Measurements from ENCODE around the gene EIF3J. TPM values are rescaled to one million over a fixed set of nuclear protein-coding genes. Genes with fewer than 3 reads are reported as not detected.
A peak's percentile ranks its signal among the peaks of the same experiment; 100 is the strongest.

Gene EIF3J
- total RNA-seq, 1 donor from 2014 or later, result 60.6 TPM

DNA sequence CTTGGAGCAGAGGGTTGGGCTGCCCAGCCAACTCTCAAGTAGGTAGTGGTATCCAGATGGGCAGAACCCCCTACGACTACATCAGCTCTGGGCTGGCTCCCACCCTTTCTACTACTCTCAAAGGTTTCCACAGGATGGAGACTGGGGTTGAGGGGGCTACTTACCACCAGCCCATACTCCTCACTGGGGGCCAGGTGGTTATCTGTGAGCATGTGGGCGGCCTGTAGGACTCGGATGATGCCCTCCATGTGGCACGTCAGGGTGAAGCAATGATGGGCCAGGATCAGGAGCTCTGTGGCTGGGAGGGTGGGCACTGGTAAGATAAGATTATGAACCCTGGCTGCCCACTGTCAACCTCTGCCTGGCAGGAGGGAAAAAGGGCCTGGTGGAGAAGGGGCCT, 33.4 kb downstream of the EIF3J start:
- H3K27me3 ChIP-seq (ENCODE audit: low read depth), result no peaks in the 10 kb centered on the region
- H3K27ac ChIP-seq, result no peak overlapping the region
- peak; percentile 6 to 12 for ATAC-seq
- H3K4me3 ChIP-seq, result no peak overlapping the region
- DNase-seq, result no peak
- peaks cover 96% of the 10 kb centered on the region for H3K36me3 ChIP-seq
- no peaks in the 10 kb centered on the region for H3K4me1 ChIP-seq
- no peaks in the 10 kb centered on the region for H3K9me3 ChIP-seq
- TF ChIP-seq, protein P1, sequence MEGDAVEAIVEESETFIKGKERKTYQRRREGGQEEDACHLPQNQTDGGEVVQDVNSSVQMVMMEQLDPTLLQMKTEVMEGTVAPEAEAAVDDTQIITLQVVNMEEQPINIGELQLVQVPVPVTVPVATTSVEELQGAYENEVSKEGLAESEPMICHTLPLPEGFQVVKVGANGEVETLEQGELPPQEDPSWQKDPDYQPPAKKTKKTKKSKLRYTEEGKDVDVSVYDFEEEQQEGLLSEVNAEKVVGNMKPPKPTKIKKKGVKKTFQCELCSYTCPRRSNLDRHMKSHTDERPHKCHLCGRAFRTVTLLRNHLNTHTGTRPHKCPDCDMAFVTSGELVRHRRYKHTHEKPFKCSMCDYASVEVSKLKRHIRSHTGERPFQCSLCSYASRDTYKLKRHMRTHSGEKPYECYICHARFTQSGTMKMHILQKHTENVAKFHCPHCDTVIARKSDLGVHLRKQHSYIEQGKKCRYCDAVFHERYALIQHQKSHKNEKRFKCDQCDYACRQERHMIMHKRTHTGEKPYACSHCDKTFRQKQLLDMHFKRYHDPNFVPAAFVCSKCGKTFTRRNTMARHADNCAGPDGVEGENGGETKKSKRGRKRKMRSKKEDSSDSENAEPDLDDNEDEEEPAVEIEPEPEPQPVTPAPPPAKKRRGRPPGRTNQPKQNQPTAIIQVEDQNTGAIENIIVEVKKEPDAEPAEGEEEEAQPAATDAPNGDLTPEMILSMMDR (IDR thresholded peaks at IDR 0.05), result no peak
- intact Hi-C loops (cut with DNase I), result no loop called here

DNA sequence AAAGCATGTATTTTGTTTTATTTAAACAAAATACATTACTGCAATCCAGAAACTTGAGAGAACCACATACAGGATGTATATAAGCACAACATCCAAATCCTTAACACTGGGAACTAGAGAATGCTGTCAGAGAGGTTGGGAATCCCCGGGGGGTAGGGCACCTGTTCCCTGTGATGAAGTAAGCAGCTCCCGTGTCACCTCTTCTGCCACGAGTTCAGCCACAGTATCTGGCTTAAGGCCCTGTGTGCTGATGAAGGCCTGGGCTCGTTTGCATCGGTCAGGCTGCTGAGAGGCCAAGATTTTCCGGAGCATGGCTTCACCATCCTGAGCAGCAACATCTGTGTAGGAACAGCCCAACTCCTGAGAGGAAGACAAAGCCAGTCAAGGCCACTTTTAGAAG, 36.4 kb downstream of the EIF3J start:
- TF ChIP-seq, protein P1 (IDR thresholded peaks at IDR 0.05), result no peak
- no peaks in the 10 kb centered on the region for H3K4me1 ChIP-seq
- H3K4me3 ChIP-seq, result no peak overlapping the region
- peaks cover 72% of the 10 kb centered on the region for H3K36me3 ChIP-seq
- intact Hi-C loops (cut with DNase I), result no loop called here
- no peaks in the 10 kb centered on the region for H3K9me3 ChIP-seq
- DNase-seq (no peak), ATAC-seq (no peak)
- H3K27ac ChIP-seq, result no peak overlapping the region
- no peaks in the 10 kb centered on the region for H3K27me3 ChIP-seq (ENCODE audit: low read depth)

DNA sequence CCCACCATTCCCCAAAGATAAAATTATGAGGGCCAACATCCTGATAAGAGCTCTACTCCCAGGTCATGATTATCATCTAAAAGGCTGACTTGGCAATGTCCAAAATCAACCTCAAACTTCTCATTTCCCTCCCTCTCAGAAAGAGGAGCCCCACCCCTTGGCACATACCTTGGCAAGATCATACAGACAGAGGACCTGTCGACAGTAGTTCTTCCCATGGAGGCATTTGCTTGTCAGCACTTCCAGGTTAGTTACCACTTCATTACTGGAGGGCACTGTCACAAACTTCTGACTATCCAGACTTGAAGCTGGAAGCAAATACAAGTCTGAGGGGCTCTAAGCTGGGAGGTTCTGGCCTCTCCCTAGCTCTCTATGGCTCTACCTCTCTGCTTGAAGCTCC, 37.8 kb downstream of the EIF3J start:
- TF ChIP-seq, protein P1 (IDR thresholded peaks at IDR 0.05), result no peak
- intact Hi-C loops (cut with DNase I), result no loop called here
- H3K36me3 ChIP-seq, result peaks cover 65% of the 10 kb centered on the region

DNA sequence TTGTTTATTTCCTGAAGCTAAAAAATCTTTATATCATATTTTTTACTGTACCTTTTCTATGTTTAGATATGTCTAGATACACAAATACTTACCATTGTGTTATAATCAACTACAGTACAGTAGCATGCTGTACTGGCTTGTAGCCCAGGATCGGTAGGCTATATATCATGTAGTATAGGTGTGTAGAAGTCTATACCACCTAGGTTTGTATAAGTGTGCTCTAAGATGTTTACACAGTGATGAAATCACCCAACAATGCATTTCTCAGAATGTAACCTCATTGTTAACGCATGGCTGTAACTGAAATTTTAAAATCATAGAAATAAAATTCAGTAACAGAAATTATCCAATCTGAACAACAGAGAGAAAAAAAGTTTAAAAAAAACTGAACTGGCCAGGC, 43.2 kb downstream of the EIF3J start:
- Histone ChIP-seq H3K4me1 (no peaks in the 10 kb centered on the region), H3K9me3 (no peaks in the 10 kb centered on the region), H3K36me3 (peaks cover 67% of the 10 kb centered on the region), H3K27me3 (ENCODE audit: low read depth) (no peaks in the 10 kb centered on the region), H3K4me3 (no peak overlapping the region), H3K27ac (no peak overlapping the region)
- DNase-seq (no peak), ATAC-seq (no peak)
- TF ChIP-seq, protein P1 (IDR thresholded peaks at IDR 0.05), result no peak
- intact Hi-C loops (cut with DNase I), result no loop called here

More for the DNA sequence above, 37.8 kb downstream of the EIF3J start:
- no peak for DNase-seq
- no peaks in the 10 kb centered on the region for H3K27me3 ChIP-seq (ENCODE audit: low read depth)
- no peak overlapping the region for H3K27ac ChIP-seq
- H3K4me3 ChIP-seq, result no peak overlapping the region
- no peaks in the 10 kb centered on the region for H3K9me3 ChIP-seq
- H3K4me1 ChIP-seq, result no peaks in the 10 kb centered on the region
- ATAC-seq, result no peak

DNA sequence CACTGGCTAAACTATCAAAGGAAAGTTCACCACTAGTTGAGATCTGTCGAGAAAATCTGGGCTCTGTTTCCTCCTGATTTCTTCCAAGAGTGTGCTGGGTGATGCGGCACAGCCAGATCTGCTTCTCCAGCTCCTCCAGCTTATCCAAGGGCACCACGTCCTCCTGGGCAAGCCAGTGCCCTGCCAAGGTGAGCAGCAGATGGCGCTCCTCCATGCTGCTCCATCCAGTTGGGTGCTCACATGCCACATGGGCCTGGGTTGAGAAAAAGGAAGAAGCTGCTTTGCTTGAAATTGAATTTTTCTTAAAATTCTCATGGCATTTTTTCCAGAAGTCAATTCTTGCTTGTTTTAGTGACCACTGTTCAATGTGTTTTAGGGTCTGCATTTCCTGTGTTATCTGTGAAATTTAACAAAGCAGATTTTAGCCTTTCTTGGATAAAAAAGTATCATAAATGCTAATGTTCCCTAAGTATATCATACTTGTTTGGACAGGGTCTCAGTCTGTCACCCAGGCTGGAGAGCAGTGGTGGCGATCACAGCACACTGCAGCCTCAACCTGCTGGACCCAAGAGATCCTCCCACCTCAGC, 47.3 kb downstream of the EIF3J start:
- no peaks in the 10 kb centered on the region for H3K4me1 ChIP-seq
- no peaks in the 10 kb centered on the region for H3K9me3 ChIP-seq
- DNase-seq (peak; percentile 54), ATAC-seq (peak; percentile 68 to 72)
- no peaks in the 10 kb centered on the region for H3K27me3 ChIP-seq (ENCODE audit: low read depth)
- H3K36me3 ChIP-seq, result peaks cover 99% of the 10 kb centered on the region
- no peak overlapping the region for H3K4me3 ChIP-seq
- H3K27ac ChIP-seq, result no peak overlapping the region
- TF ChIP-seq, protein P1 (IDR thresholded peaks at IDR 0.05), result peak; percentile 53
- intact Hi-C loops (cut with DNase I), result no loop called here

Data from lower lobe of right lung (tissue), 2 donors.